K562 (cell line): ENCODE data around the gene ADAMTS2.

Experiments
- DDX20 ChIP-seq: fragments of 450-650 bp; IDR thresholded peaks from 2 replicates; pipeline ENCODE4 v1.6.1; 2016; ENCODE audit warnings: missing genetic modification characterization, low read depth, mild to moderate bottlenecking, missing compliant biosample characterization, moderate library complexity
- E2F6 ChIP-seq, 2 experiments: IDR thresholded peaks; 2 replicates each; pipeline ENCODE4 v1.6.1; 2011; ENCODE audit warnings: borderline replicate concordance in 1 of 2, control low read depth in 1 of 2, low read depth in 1 of 2, low read length in 1 of 2, mild to moderate bottlenecking in 1 of 2, mixed read lengths in 1 of 2, moderate library complexity in 1 of 2; ENCODE audit not compliant: insufficient read depth in 1 of 2, insufficient read length in 1 of 2, poor library complexity in 1 of 2, severe bottlenecking in 1 of 2; ENCODE audit errors: extremely low read depth in 1 of 2
- HDAC2 ChIP-seq: fragments of 450-650 bp; IDR thresholded peaks from 2 replicates; pipeline ENCODE4 v1.6.1; 2016; ENCODE audit warnings: mild to moderate bottlenecking
- MAX ChIP-seq: sonication (generic); formaldehyde crosslinking; IDR thresholded peaks from 2 replicates; pipeline ENCODE4 v1.9.0; 2022; ENCODE audit warnings: mild to moderate bottlenecking, missing genetic modification reagents
- NFE2 ChIP-seq: IDR thresholded peaks from 2 replicates; pipeline ENCODE4 v1.6.1; 2014; ENCODE audit warnings: antibody characterized with exemption, low read depth
- RBM15 ChIP-seq: fragments of 200-400 bp; formaldehyde crosslinking; IDR thresholded peaks from 2 replicates; pipeline ENCODE4 v1.6.1; 2018; ENCODE audit warnings: mild to moderate bottlenecking, low read length, moderate library complexity; ENCODE audit not compliant: insufficient read depth
- TCF7L2 ChIP-seq: fragments of 150-350 bp; IDR thresholded peaks from 2 replicates; pipeline ENCODE4 v1.6.1; 2016; ENCODE audit warnings: low read depth, mild to moderate bottlenecking, low read length, moderate library complexity
- ZNF445 ChIP-seq: fragments of 250-450 bp; sonication (Bioruptor Pico); IDR thresholded peaks from 2 replicates; pipeline ENCODE4 v1.4.0; 2020; ENCODE audit warnings: low read depth, mild to moderate bottlenecking, moderate library complexity
- TF ChIP-seq, protein P1 (sequence below): fragments of 450-650 bp; IDR thresholded peaks from 2 replicates; pipeline ENCODE4 v1.6.1; 2016; ENCODE audit warnings: low read depth
- TF ChIP-seq, protein P2 (sequence below): fragments of 450-650 bp; formaldehyde crosslinking; IDR thresholded peaks from 2 replicates; pipeline ENCODE4 v1.4.0; 2020; ENCODE audit warnings: mild to moderate bottlenecking
- TF ChIP-seq, protein P3 (sequence below): fragments of 450-650 bp; IDR thresholded peaks from 2 replicates; pipeline ENCODE4 v1.6.1; 2016; ENCODE audit warnings: borderline replicate concordance
- TF ChIP-seq, protein P4 (sequence below): sonication (generic); formaldehyde crosslinking; IDR thresholded peaks from 2 replicates; pipeline ENCODE4 v1.8.1; 2022; ENCODE audit warnings: missing genetic modification reagents
- TF ChIP-seq, protein P5 (sequence below), 3 experiments: IDR thresholded peaks in 2 of 3; conservative IDR thresholded peaks in 1 of 3; 2 replicates each; pipeline ENCODE4 v1.5.1; 2011 to 2012; ENCODE audit warnings: low read length in 3 of 3, mild to moderate bottlenecking in 3 of 3, control low read depth in 2 of 3, improper control_type of control experiment in 1 of 3, inconsistent platforms in 1 of 3, low read depth in 1 of 3, mixed read lengths in 1 of 3, moderate library complexity in 1 of 3; ENCODE audit not compliant: insufficient read depth in 2 of 3

DNA sequence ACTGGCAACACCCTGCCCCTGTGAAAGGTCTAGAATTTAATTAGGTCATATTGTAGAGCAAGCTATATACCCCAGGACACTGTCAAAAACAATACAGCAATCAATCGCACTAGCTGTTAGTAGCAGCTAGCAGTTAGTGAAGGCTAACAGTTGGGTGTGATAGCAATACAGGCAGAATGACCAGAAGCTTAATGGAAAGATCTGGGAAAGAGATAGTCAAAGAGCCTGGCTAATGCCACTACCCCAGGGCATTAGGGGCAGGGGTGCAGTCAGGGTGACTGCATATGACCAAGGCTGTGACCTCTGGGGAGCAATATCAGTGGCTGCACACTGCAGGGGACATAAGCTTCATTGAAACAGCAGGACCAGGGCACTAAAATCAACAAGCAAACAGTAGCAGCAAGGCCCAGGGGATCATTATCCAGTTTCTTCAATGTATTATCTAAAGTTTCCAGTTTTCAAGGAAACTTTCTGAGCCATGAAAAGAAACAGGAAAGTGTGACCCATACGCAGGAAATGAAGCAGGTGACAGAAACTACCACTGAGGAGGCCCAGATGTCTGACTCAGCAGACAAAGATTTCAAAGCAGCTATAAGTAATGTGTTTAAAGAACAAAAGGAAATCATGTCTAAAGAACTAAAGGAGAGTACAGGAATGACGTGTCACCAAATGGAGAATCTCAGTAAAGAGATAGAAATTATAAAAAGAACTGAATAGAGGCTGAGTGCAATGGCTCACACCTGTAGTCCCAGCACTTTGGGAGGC is 202.6 kb downstream of the ADAMTS2 start:
- no peak for TF ChIP-seq DDX20 (tag)
- no peak for TF ChIP-seq TCF7L2
- no peak for TF ChIP-seq E2F6 (IDR thresholded peaks at IDR 0.05; ENCODE audit: borderline replicate concordance in 1 of 2, extremely low read depth in 1 of 2, insufficient read depth in 1 of 2, insufficient read length in 1 of 2, low read depth in 1 of 2, low read length in 1 of 2, poor library complexity in 1 of 2, severe bottlenecking in 1 of 2)
- TF ChIP-seq, protein P1, sequence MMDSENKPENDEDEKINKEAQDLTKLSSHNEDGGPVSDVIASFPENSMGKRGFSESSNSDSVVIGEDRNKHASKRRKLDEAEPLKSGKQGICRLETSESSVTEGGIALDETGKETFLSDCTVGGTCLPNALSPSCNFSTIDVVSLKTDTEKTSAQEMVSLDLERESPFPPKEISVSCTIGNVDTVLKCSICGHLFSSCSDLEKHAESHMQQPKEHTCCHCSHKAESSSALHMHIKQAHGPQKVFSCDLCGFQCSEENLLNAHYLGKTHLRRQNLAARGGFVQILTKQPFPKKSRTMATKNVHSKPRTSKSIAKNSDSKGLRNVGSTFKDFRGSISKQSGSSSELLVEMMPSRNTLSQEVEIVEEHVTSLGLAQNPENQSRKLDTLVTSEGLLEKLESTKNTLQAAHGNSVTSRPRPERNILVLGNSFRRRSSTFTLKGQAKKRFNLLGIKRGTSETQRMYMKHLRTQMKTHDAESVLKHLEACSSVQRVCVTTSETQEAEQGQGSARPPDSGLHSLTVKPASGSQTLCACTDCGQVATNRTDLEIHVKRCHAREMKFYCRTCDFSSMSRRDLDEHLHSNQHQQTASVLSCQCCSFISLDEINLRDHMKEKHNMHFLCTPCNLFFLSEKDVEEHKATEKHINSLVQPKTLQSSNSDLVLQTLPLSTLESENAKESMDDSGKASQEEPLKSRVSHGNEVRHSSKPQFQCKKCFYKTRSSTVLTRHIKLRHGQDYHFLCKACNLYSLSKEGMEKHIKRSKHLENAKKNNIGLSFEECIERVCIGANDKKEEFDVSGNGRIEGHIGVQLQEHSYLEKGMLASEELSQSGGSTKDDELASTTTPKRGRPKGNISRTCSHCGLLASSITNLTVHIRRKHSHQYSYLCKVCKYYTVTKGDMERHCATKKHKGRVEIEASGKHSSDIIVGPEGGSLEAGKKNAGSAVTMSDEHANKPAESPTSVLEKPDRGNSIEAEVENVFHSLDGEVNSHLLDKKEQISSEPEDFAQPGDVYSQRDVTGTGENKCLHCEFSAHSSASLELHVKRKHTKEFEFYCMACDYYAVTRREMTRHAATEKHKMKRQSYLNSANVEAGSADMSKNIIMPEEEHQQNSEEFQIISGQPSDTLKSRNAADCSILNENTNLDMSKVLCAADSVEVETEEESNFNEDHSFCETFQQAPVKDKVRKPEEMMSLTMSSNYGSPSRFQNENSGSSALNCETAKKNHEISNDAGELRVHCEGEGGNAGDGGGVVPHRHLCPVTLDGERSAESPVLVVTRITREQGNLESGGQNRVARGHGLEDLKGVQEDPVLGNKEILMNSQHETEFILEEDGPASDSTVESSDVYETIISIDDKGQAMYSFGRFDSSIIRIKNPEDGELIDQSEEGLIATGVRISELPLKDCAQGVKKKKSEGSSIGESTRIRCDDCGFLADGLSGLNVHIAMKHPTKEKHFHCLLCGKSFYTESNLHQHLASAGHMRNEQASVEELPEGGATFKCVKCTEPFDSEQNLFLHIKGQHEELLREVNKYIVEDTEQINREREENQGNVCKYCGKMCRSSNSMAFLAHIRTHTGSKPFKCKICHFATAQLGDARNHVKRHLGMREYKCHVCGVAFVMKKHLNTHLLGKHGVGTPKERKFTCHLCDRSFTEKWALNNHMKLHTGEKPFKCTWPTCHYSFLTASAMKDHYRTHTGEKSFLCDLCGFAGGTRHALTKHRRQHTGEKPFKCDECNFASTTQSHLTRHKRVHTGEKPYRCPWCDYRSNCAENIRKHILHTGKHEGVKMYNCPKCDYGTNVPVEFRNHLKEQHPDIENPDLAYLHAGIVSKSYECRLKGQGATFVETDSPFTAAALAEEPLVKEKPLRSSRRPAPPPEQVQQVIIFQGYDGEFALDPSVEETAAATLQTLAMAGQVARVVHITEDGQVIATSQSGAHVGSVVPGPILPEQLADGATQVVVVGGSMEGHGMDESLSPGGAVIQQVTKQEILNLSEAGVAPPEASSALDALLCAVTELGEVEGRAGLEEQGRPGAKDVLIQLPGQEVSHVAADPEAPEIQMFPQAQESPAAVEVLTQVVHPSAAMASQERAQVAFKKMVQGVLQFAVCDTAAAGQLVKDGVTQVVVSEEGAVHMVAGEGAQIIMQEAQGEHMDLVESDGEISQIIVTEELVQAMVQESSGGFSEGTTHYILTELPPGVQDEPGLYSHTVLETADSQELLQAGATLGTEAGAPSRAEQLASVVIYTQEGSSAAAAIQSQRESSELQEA, result no peak
- TF ChIP-seq, protein P2, sequence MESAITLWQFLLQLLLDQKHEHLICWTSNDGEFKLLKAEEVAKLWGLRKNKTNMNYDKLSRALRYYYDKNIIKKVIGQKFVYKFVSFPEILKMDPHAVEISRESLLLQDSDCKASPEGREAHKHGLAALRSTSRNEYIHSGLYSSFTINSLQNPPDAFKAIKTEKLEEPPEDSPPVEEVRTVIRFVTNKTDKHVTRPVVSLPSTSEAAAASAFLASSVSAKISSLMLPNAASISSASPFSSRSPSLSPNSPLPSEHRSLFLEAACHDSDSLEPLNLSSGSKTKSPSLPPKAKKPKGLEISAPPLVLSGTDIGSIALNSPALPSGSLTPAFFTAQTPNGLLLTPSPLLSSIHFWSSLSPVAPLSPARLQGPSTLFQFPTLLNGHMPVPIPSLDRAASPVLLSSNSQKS (CRISPR knock-in tag), result no peak
- TF ChIP-seq, protein P3, sequence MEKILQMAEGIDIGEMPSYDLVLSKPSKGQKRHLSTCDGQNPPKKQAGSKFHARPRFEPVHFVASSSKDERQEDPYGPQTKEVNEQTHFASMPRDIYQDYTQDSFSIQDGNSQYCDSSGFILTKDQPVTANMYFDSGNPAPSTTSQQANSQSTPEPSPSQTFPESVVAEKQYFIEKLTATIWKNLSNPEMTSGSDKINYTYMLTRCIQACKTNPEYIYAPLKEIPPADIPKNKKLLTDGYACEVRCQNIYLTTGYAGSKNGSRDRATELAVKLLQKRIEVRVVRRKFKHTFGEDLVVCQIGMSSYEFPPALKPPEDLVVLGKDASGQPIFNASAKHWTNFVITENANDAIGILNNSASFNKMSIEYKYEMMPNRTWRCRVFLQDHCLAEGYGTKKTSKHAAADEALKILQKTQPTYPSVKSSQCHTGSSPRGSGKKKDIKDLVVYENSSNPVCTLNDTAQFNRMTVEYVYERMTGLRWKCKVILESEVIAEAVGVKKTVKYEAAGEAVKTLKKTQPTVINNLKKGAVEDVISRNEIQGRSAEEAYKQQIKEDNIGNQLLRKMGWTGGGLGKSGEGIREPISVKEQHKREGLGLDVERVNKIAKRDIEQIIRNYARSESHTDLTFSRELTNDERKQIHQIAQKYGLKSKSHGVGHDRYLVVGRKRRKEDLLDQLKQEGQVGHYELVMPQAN, result no peak
- TF ChIP-seq MAX (CRISPR knock-in tag), result no peak
- TF ChIP-seq, protein P4, sequence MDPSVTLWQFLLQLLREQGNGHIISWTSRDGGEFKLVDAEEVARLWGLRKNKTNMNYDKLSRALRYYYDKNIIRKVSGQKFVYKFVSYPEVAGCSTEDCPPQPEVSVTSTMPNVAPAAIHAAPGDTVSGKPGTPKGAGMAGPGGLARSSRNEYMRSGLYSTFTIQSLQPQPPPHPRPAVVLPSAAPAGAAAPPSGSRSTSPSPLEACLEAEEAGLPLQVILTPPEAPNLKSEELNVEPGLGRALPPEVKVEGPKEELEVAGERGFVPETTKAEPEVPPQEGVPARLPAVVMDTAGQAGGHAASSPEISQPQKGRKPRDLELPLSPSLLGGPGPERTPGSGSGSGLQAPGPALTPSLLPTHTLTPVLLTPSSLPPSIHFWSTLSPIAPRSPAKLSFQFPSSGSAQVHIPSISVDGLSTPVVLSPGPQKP (CRISPR knock-in tag), result no peak
- TF ChIP-seq, protein P5, sequence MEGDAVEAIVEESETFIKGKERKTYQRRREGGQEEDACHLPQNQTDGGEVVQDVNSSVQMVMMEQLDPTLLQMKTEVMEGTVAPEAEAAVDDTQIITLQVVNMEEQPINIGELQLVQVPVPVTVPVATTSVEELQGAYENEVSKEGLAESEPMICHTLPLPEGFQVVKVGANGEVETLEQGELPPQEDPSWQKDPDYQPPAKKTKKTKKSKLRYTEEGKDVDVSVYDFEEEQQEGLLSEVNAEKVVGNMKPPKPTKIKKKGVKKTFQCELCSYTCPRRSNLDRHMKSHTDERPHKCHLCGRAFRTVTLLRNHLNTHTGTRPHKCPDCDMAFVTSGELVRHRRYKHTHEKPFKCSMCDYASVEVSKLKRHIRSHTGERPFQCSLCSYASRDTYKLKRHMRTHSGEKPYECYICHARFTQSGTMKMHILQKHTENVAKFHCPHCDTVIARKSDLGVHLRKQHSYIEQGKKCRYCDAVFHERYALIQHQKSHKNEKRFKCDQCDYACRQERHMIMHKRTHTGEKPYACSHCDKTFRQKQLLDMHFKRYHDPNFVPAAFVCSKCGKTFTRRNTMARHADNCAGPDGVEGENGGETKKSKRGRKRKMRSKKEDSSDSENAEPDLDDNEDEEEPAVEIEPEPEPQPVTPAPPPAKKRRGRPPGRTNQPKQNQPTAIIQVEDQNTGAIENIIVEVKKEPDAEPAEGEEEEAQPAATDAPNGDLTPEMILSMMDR (IDR thresholded peaks at IDR 0.05 in 2 of 3, conservative IDR thresholded peaks at IDR 0.05 in 1 of 3; ENCODE audit: insufficient read depth in 2 of 3, low read depth in 1 of 3, low read length in 3 of 3), result no peak
- TF ChIP-seq RBM15, result no peak
- TF ChIP-seq NFE2, result no peak
- TF ChIP-seq ZNF445 (CRISPR knock-in tag), result no peak
- TF ChIP-seq HDAC2, result no peak
